Measurements from ENCODE around the gene TM4SF1. TPM values are rescaled to one million over a fixed set of nuclear protein-coding genes. Genes with fewer than 3 reads are reported as not detected.

Gene TM4SF1
- total RNA-seq, 1 experiment from 2014 or later: 0.66 TPM

GRCh38 chr3:149397528-149397927 is 20.1 kb upstream of the TM4SF1 start:
- DNase-seq (ENCODE audit: low read depth, low spot score) (no peak), ATAC-seq (no peak)
- Histone ChIP-seq H3K9ac (ENCODE audit: low read length) (no peak overlapping the region), H3K79me2 (ENCODE audit: insufficient read depth, low read length) (no peaks in the 10 kb centered on the region), H3K27ac (ENCODE audit: low read depth, low read length) (no peak overlapping the region), H3K4me1 (ENCODE audit: control insufficient read depth in 1 of 2, insufficient read depth in 2 of 2, low read length in 2 of 2) (peaks cover 0 to 9% of the 10 kb centered on the region in 2 experiments; a peak in 1 of 4 replicates), H3K9me3 (ENCODE audit: control insufficient read depth in 1 of 2, insufficient read depth in 1 of 2, low read depth in 1 of 2, low read length in 2 of 2) (no peaks in the 10 kb centered on the region), H3K9me2 (ENCODE audit: insufficient read depth) (no peaks in the 10 kb centered on the region), H2AFZ (ENCODE audit: low read depth, low read length, poor library complexity, severe bottlenecking) (no peak overlapping the region), H3K36me3 (ENCODE audit: control insufficient read depth in 1 of 2, insufficient read depth in 2 of 2, low read length in 2 of 2) (no peaks in the 10 kb centered on the region), H3K27me3 (ENCODE audit: insufficient read depth, low read length) (no peaks in the 10 kb centered on the region), H4K20me1 (ENCODE audit: insufficient read depth) (no peaks in the 10 kb centered on the region), H3K4me3 (replicated peaks in 1 of 2; ENCODE audit: low read depth in 1 of 2, low read length in 2 of 2) (no peak overlapping the region), H3K4me2 (ENCODE audit: low read length) (no peak overlapping the region)
- no TSS peak for BruUV-seq (replicated peaks)
- TF ChIP-seq CTCF (IDR thresholded peaks at IDR 0.05 in 2 of 3, conservative IDR thresholded peaks at IDR 0.05 in 1 of 3; ENCODE audit: borderline replicate concordance in 1 of 3, insufficient read depth in 1 of 3, low read depth in 2 of 3, low read length in 2 of 3) (no peak), ELF1 (IDR thresholded peaks at IDR 0.05; ENCODE audit: borderline replicate concordance, low read depth) (no peak), ZFX (IDR thresholded peaks at IDR 0.05) (no peak)
- RAD21 ChIA-PET (ENCODE audit: low non-redundant PET in 1 of 2, low total read pairs in 2 of 2, uncharacterized antibody in 2 of 2, unreplicated experiment in 2 of 2): no interaction called here
- CTCF ChIA-PET: no interaction called here
- intact Hi-C loops (cut with micrococcal nuclease): no loop called here
- POLR2A ChIA-PET: no interaction called here

- no peaks in the 10 kb centered on the region for H3K79me2 ChIP-seq (ENCODE audit: insufficient read depth, low read length)
- no peaks in the 10 kb centered on the region for H3K36me3 ChIP-seq (ENCODE audit: control insufficient read depth in 1 of 2, insufficient read depth in 2 of 2, low read length in 2 of 2)
- no TSS peak for BruUV-seq (replicated peaks)
- no peak overlapping the region for H2AFZ ChIP-seq (ENCODE audit: low read depth, low read length, poor library complexity, severe bottlenecking)
- no peak overlapping the region for H3K4me3 ChIP-seq (replicated peaks in 1 of 2; ENCODE audit: low read depth in 1 of 2, low read length in 2 of 2)
- H3K9ac ChIP-seq (ENCODE audit: low read length): no peak overlapping the region
- ChIA-PET RAD21 (ENCODE audit: low non-redundant PET in 1 of 2, low total read pairs in 2 of 2, uncharacterized antibody in 2 of 2, unreplicated experiment in 2 of 2) (no interaction called here), CTCF (no interaction called here), POLR2A (no interaction called here)
- H3K27ac ChIP-seq (ENCODE audit: low read depth, low read length): no peak overlapping the region
- DNase-seq (ENCODE audit: low read depth, low spot score): no peak
- H3K9me2 ChIP-seq (ENCODE audit: insufficient read depth): no peaks in the 10 kb centered on the region
- no peaks in the 10 kb centered on the region for H4K20me1 ChIP-seq (ENCODE audit: insufficient read depth)
- H3K4me1 ChIP-seq (ENCODE audit: control insufficient read depth in 1 of 2, insufficient read depth in 2 of 2, low read length in 2 of 2): peaks cover 0 to 9% of the 10 kb centered on the region in 2 experiments; a peak in 1 of 4 replicates
- intact Hi-C loops (cut with micrococcal nuclease): no loop called here
- ATAC-seq: no peak
- H3K4me2 ChIP-seq (ENCODE audit: low read length): no peak overlapping the region
- H3K9me3 ChIP-seq (ENCODE audit: control insufficient read depth in 1 of 2, insufficient read depth in 1 of 2, low read depth in 1 of 2, low read length in 2 of 2): no peaks in the 10 kb centered on the region
- H3K27me3 ChIP-seq (ENCODE audit: insufficient read depth, low read length): no peaks in the 10 kb centered on the region
- TF ChIP-seq ZBTB33 (IDR thresholded peaks at IDR 0.05; ENCODE audit: extremely low read depth, insufficient replicate concordance, low read length) (no peak), CTCF (IDR thresholded peaks at IDR 0.05 in 2 of 3, conservative IDR thresholded peaks at IDR 0.05 in 1 of 3; ENCODE audit: borderline replicate concordance in 1 of 3, insufficient read depth in 1 of 3, low read depth in 2 of 3, low read length in 2 of 3) (no peak), YY1 (IDR thresholded peaks at IDR 0.05; ENCODE audit: extremely low read depth, insufficient replicate concordance, low read depth, low read length) (no peak), SP1 (IDR thresholded peaks at IDR 0.05; ENCODE audit: low read depth) (no peak), CEBPB (IDR thresholded peaks at IDR 0.05; ENCODE audit: low read depth) (no peak), SIN3A (IDR thresholded peaks at IDR 0.05; ENCODE audit: low read depth) (no peak), JUND (IDR thresholded peaks at IDR 0.05) (no peak), CBX3 (IDR thresholded peaks at IDR 0.05; ENCODE audit: low read depth) (no peak), EGR1 (IDR thresholded peaks at IDR 0.05; ENCODE audit: low read depth) (no peak), TCF7L2 (IDR thresholded peaks at IDR 0.05; ENCODE audit: borderline replicate concordance, extremely low read depth, insufficient read depth, insufficient read length) (no peak), FOSL1 (IDR thresholded peaks at IDR 0.05; ENCODE audit: low read depth) (no peak)
Observed at GRCh38 chr3:149396476-149396875, 19.0 kb upstream of the TM4SF1 start.
